IPS-11a (cell line): Measurements from ENCODE around the gene MTFR1L.

ENCODE experiments used
- H3K4me3 ChIP-seq: one replicate; pipeline ENCODE4 v1.5.1; 2013; ENCODE audit warnings: low read depth, low read length, control low read depth

The MTFR1L gene

GRCh38 chr1:25787760-25788166 is 32.0 kb upstream of the MTFR1L start:
- H3K4me3 ChIP-seq, result no peak overlapping the region

- no peak overlapping the region for H3K4me3 ChIP-seq
Measured at GRCh38 chr1:25790472-25790871, 29.3 kb upstream of the MTFR1L start.

- no peak overlapping the region for H3K4me3 ChIP-seq
Measured at GRCh38 chr1:25792115-25792514, 27.6 kb upstream of the MTFR1L start.

- no peak overlapping the region for H3K4me3 ChIP-seq
Measured at GRCh38 chr1:25793585-25794170, 26.1 kb upstream of the MTFR1L start.

GRCh38 chr1:25794325-25794724 is 25.4 kb upstream of the MTFR1L start:
- H3K4me3 ChIP-seq, result no peak overlapping the region

- no peak overlapping the region for H3K4me3 ChIP-seq
Measured at GRCh38 chr1:25795211-25795610, 24.5 kb upstream of the MTFR1L start.

GRCh38 chr1:25795946-25796810 is 23.6 kb upstream of the MTFR1L start:
- no peak overlapping the region for H3K4me3 ChIP-seq

GRCh38 chr1:25796811-25797458 is 22.8 kb upstream of the MTFR1L start:
- H3K4me3 ChIP-seq, result no peak overlapping the region

- no peak overlapping the region for H3K4me3 ChIP-seq
Measured at GRCh38 chr1:25797939-25798338, 21.8 kb upstream of the MTFR1L start.

- H3K4me3 ChIP-seq, result no peak overlapping the region
Measured at GRCh38 chr1:25798666-25799351, 20.9 kb upstream of the MTFR1L start.

- peak overlapping the region; percentile 20 for H3K4me3 ChIP-seq
Measured at GRCh38 chr1:25799352-25799934, 20.3 kb upstream of the MTFR1L start.

GRCh38 chr1:25799935-25800702 is 19.6 kb upstream of the MTFR1L start, which contains the start of gene SELENON:
SELENON (plus strand) TSS chr1:25800193; CDS start chr1:25800231, 38 bp downstream.
- peak within 1 kb of the TSS; percentile 39 for H3K4me3 ChIP-seq

- H3K4me3 ChIP-seq, result peak overlapping the region; percentile 39
Measured at GRCh38 chr1:25800703-25801377, 18.9 kb upstream of the MTFR1L start.

- H3K4me3 ChIP-seq, result no peak overlapping the region
Measured at GRCh38 chr1:25802915-25803314, 16.8 kb upstream of the MTFR1L start.

GRCh38 chr1:25803368-25803767 is 16.4 kb upstream of the MTFR1L start:
- H3K4me3 ChIP-seq, result no peak overlapping the region

GRCh38 chr1:25804244-25804963 is 15.3 kb upstream of the MTFR1L start:
- no peak overlapping the region for H3K4me3 ChIP-seq

- no peak overlapping the region for H3K4me3 ChIP-seq
Measured at GRCh38 chr1:25804964-25805862, 14.5 kb upstream of the MTFR1L start.

GRCh38 chr1:25805863-25806225 is 13.9 kb upstream of the MTFR1L start:
- no peak overlapping the region for H3K4me3 ChIP-seq
